Measurements from ENCODE around the gene CEP112. TPM values are rescaled to one million over a fixed set of nuclear protein-coding genes. Genes with fewer than 3 reads are reported as not detected.

Gene CEP112
- total RNA-seq, 1 experiment from 2014 or later = 5.4 TPM

GRCh38 chr17:65920996-65921395, 270.9 kb downstream of the CEP112 start:
- intact Hi-C loops (cut with micrococcal nuclease; ENCODE audit: unreplicated experiment) = no loop called here
- Mint-ChIP-seq H3K4me3 (ENCODE audit: low read depth, unreplicated experiment) (no peak overlapping the region), H3K36me3 (ENCODE audit: insufficient read depth, unreplicated experiment) (no peaks in the 10 kb centered on the region), H3K4me1 (ENCODE audit: low read depth, unreplicated experiment) (no peaks in the 10 kb centered on the region), H3K9me3 (ENCODE audit: low read depth, unreplicated experiment) (no peaks in the 10 kb centered on the region), H3K27ac (ENCODE audit: unreplicated experiment) (no peak overlapping the region), H3K27me3 (ENCODE audit: unreplicated experiment) (no peaks in the 10 kb centered on the region)
- CTCF ChIA-PET = no interaction called here
- no TSS peak for BruUV-seq (replicated peaks)
- no peak for DNase-seq
- TF ChIP-seq, protein P1, sequence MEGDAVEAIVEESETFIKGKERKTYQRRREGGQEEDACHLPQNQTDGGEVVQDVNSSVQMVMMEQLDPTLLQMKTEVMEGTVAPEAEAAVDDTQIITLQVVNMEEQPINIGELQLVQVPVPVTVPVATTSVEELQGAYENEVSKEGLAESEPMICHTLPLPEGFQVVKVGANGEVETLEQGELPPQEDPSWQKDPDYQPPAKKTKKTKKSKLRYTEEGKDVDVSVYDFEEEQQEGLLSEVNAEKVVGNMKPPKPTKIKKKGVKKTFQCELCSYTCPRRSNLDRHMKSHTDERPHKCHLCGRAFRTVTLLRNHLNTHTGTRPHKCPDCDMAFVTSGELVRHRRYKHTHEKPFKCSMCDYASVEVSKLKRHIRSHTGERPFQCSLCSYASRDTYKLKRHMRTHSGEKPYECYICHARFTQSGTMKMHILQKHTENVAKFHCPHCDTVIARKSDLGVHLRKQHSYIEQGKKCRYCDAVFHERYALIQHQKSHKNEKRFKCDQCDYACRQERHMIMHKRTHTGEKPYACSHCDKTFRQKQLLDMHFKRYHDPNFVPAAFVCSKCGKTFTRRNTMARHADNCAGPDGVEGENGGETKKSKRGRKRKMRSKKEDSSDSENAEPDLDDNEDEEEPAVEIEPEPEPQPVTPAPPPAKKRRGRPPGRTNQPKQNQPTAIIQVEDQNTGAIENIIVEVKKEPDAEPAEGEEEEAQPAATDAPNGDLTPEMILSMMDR (IDR thresholded peaks at IDR 0.05; ENCODE audit: unreplicated experiment) = no peak

DNA sequence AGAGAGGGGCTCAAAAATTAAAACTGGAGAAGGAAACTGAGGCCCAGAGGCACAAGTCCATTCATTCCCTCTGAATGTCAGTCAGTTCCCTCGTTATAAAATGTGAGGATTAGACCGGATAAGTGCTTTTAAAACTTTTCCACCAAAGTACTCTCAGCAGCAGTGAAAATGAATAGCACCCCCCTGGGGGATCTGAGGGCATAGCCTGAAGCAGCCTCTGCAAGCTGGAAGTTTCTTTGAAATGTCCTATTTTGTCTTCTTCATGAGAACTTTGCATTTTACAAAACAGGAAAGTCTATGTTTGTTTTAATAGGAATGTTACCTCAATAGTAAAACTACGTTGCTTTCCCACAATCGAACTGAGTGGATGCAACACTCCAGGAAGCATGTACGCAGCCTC, 273.0 kb downstream of the CEP112 start:
- intact Hi-C loops (cut with micrococcal nuclease; ENCODE audit: unreplicated experiment) = no loop called here
- no peaks in the 10 kb centered on the region for H3K27me3 Mint-ChIP-seq (ENCODE audit: unreplicated experiment)
- BruUV-seq (replicated peaks) = no TSS peak
- no peak for DNase-seq
- TF ChIP-seq, protein P1 (IDR thresholded peaks at IDR 0.05; ENCODE audit: unreplicated experiment) = no peak
- CTCF ChIA-PET = no interaction called here
- no peaks in the 10 kb centered on the region for H3K36me3 Mint-ChIP-seq (ENCODE audit: insufficient read depth, unreplicated experiment)
- no peaks in the 10 kb centered on the region for H3K4me1 Mint-ChIP-seq (ENCODE audit: low read depth, unreplicated experiment)
- no peak overlapping the region for H3K4me3 Mint-ChIP-seq (ENCODE audit: low read depth, unreplicated experiment)
- H3K9me3 Mint-ChIP-seq (ENCODE audit: low read depth, unreplicated experiment) = no peaks in the 10 kb centered on the region
- no peak overlapping the region for H3K27ac Mint-ChIP-seq (ENCODE audit: unreplicated experiment)

- no peak overlapping the region for H3K27ac Mint-ChIP-seq (ENCODE audit: unreplicated experiment)
- TF ChIP-seq, protein P1 (IDR thresholded peaks at IDR 0.05; ENCODE audit: unreplicated experiment) = no peak
- H3K4me1 Mint-ChIP-seq (ENCODE audit: low read depth, unreplicated experiment) = no peaks in the 10 kb centered on the region
- DNase-seq = no peak
- intact Hi-C loops (cut with micrococcal nuclease; ENCODE audit: unreplicated experiment) = no loop called here
- no peaks in the 10 kb centered on the region for H3K9me3 Mint-ChIP-seq (ENCODE audit: low read depth, unreplicated experiment)
- H3K36me3 Mint-ChIP-seq (ENCODE audit: insufficient read depth, unreplicated experiment) = no peaks in the 10 kb centered on the region
- H3K27me3 Mint-ChIP-seq (ENCODE audit: unreplicated experiment) = no peaks in the 10 kb centered on the region
- no TSS peak for BruUV-seq (replicated peaks)
- CTCF ChIA-PET = no interaction called here
- no peak overlapping the region for H3K4me3 Mint-ChIP-seq (ENCODE audit: low read depth, unreplicated experiment)
Measured at GRCh38 chr17:65918500-65918899, 273.4 kb downstream of the CEP112 start.

GRCh38 chr17:65917560-65917959, 274.4 kb downstream of the CEP112 start:
- no peak overlapping the region for H3K4me3 Mint-ChIP-seq (ENCODE audit: low read depth, unreplicated experiment)
- H3K36me3 Mint-ChIP-seq (ENCODE audit: insufficient read depth, unreplicated experiment) = no peaks in the 10 kb centered on the region
- TF ChIP-seq, protein P1 (IDR thresholded peaks at IDR 0.05; ENCODE audit: unreplicated experiment) = no peak
- no peaks in the 10 kb centered on the region for H3K27me3 Mint-ChIP-seq (ENCODE audit: unreplicated experiment)
- no peaks in the 10 kb centered on the region for H3K9me3 Mint-ChIP-seq (ENCODE audit: low read depth, unreplicated experiment)
- no peaks in the 10 kb centered on the region for H3K4me1 Mint-ChIP-seq (ENCODE audit: low read depth, unreplicated experiment)
- DNase-seq = no peak
- no peak overlapping the region for H3K27ac Mint-ChIP-seq (ENCODE audit: unreplicated experiment)
- intact Hi-C loops (cut with micrococcal nuclease; ENCODE audit: unreplicated experiment) = no loop called here
- CTCF ChIA-PET = interaction anchor here (0.6 kb wide), 1 partner anchor 1736 kb away, joined by 3 read pairs; no protein-coding TSS in a partner anchor
- BruUV-seq (replicated peaks) = no TSS peak

Data from Calu3 (cell line).